Measurements from ENCODE around the gene GSTM1.
"Not testable (repeated sequence)": the region's sequence is repeated elsewhere in the genome, so short reads cannot be mapped to it uniquely, and the experiment has no call there.

GSTM1 gene

DNA sequence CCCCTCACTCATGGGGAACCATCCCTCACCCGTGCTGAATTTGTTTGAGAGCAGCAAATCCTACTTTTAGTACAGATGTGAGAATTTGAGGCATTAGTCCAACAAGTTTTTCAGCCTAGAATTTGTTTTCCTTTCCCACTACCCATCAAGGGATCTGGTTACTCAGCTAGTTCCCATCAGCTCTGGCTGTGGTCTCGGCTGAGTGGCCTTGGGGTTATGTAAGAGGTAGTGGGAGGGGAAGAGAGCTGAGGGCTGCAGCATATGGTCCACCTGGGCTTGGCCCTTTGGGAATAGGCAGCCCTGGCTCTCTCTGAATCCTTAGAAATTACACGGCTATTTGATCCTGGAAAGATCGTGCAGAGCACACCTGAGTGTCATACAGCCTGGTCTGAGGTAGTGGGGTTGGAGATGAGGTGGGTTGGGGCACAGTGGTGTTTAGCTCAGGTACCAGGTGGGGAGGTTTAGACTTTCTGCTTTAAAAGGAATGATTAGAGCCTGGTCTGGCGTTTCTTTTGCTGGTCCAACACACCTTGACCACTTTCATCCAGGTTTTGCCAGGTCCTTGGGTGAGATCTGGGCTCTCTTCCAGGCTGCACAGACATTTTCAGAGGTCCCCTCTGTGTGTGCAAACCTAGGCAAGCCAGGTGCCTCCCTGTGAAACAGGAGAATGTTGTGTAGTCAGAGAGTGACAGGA lies 27.5 kb upstream of the GSTM1 start:
- no peak for FAIRE-seq
- no peak for DNase-seq (ENCODE audit: low spot score)

DNA sequence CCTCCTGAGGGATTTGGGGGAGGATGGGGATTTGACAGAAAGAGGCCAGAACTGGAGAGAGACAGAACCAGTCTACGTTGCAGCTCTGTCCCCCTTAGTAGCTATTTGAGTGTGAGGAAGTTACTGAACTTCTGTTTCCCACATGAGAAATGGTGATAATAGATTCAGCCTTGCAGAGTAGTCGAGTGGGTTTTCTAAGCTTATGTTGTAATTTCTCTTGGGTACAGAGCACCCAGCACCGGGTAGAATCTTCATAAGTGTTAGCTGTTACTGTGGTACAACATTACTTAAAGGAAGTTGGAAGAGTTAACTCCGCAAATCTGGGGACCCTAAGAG lies 27.0 kb upstream of the GSTM1 start:
- not testable (repeated sequence) for FAIRE-seq; DNase-seq (ENCODE audit: low spot score)

DNA sequence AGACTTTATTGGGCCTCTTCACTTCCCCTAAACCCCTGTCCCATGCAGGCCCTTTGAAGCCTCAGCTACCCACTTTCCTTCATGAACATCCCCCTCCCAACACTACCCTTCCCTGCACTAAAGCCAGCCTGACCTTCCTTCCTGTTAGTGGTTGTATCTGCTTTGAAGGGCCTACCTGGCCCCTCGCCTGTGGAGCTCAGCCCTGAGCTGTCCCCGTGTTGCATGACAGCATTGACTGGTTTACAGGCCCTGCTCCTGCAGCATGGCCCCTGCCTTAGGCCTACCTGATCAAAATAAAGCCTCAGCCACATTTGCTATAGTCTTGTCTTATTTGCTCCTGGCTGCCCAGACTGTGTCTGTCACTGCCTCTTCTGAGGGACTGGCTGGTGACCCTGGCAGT lies 26.2 kb upstream of the GSTM1 start:
- FAIRE-seq (no peak), DNase-seq (ENCODE audit: low spot score) (no peak)

DNA sequence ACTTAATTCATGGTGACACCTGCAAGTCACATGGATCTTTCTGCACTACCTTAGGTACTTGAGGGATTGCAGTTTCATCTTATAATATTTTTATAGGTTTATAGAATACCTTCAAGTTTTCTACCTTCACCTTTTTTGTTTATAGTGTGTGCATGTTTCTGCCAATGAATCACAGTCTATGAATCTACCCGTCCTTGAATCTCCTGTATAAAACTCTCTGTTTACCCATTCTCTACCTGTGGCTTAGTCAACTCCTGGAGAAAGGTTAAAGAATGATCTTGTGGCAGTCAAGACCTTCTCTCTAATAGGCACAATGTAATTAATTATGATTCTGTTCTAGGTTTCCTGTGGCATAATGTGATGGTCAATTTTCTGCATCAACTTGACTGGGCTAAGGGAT lies 22.9 kb upstream of the GSTM1 start:
- DNase-seq (ENCODE audit: low spot score) (no peak), FAIRE-seq (no peak)

- FAIRE-seq = no peak
- no peak for DNase-seq (ENCODE audit: low spot score)
Observed at GRCh38 chr1:109667452-109668122, 20.0 kb upstream of the GSTM1 start, which contains the start of gene GSTM2. TSS of gene GSTM2 (plus strand) at chr1:109668057. CDS start at chr1:109668116, 59 bp downstream.

DNA sequence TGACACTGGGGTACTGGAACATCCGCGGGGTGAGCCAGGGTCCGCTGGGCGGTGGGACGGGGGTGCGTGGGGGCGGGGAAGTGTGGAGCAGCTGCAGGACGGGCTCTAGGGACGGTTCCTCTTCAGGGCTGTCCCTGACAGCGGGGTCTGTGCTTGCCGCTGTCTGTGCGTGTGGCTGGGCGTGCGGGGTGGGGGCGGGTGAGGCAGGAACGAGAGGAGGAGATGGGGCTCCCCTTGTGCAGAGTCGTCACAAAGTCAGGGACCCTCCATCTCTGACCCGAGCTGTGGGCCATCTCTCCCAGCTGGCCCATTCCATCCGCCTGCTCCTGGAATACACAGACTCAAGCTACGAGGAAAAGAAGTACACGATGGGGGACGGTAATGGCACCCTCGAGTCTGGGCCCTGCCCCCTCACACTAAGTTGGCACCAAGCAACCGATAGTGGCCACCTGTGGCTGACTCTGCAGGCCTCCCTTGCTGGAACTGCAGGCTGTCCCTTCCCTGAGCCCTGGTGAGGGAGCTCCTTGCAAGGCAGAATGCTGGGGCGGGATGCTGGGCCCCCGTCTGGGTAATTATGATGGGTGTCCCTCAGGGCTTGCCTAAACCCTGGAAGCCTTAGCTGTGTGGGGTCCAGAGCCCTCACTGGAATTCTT lies 19.4 kb upstream of the GSTM1 start:
- no peak for DNase-seq (ENCODE audit: low spot score)
- FAIRE-seq = no peak

DNA sequence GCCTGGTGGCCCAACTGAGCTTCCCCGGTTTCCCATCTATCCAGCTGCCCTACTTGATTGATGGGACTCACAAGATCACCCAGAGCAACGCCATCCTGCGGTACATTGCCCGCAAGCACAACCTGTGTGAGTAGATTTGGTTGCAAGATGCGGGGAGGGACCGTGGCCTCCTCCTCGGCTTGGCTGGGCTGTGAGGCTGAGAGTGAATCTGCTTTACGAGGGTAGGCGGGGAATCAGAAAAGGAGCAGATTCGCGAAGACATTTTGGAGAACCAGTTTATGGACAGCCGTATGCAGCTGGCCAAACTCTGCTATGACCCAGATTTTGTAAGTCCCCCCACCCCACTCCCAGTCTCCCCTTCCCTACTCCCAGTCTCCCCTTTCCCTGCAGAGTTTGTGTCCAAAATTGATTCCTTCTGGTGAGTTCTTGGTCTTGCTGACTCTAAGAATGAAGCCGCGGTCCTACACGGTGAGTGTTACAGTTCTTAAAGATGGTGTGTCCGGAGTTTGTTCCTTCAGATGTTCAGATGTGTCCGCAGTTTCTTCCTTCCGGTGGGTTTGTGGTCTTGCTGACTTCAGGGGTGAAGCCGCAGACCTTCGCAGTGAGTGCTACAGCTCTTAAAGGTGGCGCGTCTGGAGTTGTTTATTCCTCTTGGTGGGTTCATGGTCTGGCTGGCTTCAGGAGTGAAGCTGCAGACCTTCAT lies 18.2 kb upstream of the GSTM1 start:
- no peak for DNase-seq (ENCODE audit: low spot score)
- FAIRE-seq = no peak

- FAIRE-seq; DNase-seq (ENCODE audit: low spot score): not testable (repeated sequence)
Observed at GRCh38 chr1:109669949-109670302, 17.7 kb upstream of the GSTM1 start.

DNA sequence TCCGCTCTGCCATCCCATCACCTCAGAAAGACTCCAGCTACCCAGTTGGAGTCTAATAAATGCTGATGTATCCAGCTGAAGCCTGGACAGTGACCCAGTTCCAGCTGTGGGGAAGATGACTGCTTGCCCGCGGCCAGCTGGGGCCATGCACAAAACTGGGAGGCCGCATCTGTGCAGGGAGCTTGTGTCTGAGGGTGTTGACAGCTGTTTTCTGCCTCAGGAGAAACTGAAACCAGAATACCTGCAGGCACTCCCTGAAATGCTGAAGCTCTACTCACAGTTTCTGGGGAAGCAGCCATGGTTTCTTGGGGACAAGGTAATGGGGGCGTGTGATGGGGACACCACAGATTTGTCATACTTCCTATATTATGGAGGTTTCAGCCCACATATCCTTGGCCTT lies 16.6 kb upstream of the GSTM1 start:
- DNase-seq (ENCODE audit: low spot score) (no peak), FAIRE-seq (no peak)

DNA sequence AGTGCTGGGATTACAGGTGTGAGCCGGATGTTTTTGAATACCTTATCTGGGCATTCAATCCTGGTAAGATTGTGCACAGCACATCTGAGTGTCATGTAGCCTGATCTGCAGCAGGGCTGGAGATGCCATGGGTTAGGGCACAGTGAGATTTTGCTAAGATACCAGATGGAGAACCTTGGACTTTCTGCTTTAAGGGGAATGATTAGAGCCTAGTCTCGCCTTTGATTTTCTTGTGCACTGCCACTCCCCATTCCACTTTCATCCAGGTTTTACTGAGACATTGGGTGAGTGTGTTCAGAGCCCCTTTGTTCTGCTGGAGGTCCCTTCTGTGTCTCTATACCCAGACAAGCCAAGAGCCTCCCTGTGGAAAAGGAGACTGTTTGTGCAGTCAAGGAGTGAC lies 13.8 kb upstream of the GSTM1 start:
- not testable (repeated sequence) for FAIRE-seq; DNase-seq (ENCODE audit: low spot score)

- DNase-seq (ENCODE audit: low spot score); FAIRE-seq: not testable (repeated sequence)
Observed at GRCh38 chr1:109676683-109677381, 10.8 kb upstream of the GSTM1 start.

DNA sequence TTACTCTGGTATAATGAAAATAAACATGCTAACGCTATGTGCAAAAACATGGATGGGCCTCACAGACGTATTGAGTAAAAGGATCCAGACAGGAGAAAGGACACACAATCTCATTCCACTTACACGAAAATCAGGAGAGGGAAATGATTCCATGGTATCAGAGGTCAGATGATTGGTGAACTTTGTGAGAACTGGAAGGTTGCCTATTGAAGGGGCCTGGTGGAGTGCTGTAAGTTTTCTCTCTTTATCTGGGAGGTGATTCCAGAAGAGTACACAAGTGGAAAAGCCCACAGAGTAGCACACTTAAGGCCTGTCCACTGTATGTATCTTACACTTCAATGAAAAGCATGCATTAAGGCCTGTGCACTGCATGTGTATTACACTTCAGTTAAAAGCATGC lies 10.2 kb upstream of the GSTM1 start:
- DNase-seq (ENCODE audit: low spot score) (no peak), FAIRE-seq (no peak)

- FAIRE-seq; DNase-seq (ENCODE audit: low spot score): not testable (repeated sequence)
Observed at GRCh38 chr1:109678637-109679036, 9.0 kb upstream of the GSTM1 start.

DNA sequence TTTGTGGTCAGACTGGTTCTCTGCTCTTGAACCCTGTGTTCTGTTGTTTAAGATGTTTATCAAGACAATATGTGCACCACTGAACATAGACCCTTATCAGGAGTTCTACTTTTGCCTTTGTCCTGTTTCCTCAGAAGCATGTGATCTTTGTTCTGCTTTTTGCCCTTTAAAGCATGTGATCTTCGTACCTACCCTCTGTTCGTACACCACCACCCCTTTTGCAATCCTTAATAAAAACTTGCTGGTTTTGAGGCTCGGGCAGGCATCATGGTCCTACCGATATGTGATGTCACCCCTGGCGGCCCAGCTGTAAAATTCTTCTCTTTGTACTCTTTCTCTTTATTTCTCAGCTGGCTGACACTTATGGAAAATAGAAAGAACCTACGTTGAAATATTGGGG lies 2.8 kb upstream of the GSTM1 start:
- not testable (repeated sequence) for DNase-seq (ENCODE audit: low spot score); FAIRE-seq

DNA sequence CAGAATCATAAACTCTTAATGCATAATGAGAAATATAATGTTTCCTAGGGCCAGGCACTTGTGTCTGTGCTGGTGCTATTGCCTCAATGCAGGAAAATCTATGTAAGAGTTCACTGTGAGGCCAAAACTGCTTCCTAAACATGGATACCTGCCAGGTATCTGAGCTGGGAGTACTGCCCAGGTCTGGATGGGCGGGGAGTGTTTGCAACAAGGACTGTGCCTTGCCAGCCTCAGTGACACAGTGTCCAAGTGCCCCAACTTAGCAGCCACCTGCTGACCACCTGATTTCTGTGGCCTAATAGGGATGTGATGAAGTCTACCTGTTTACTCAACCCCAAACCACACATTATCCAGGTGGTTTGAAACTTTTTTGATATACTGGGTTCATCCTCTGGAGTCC lies 2.2 kb upstream of the GSTM1 start:
- peak; percentile 63 for FAIRE-seq
- not testable (repeated sequence) for DNase-seq (ENCODE audit: low spot score)

GRCh38 chr1:109685890-109686289 lies 1.7 kb upstream of the GSTM1 start:
- FAIRE-seq; DNase-seq (ENCODE audit: low spot score): not testable (repeated sequence)

- not testable (repeated sequence) for FAIRE-seq; DNase-seq (ENCODE audit: low spot score)
Observed at GRCh38 chr1:109687109-109687508, 508 bp upstream of the GSTM1 start.

DNA sequence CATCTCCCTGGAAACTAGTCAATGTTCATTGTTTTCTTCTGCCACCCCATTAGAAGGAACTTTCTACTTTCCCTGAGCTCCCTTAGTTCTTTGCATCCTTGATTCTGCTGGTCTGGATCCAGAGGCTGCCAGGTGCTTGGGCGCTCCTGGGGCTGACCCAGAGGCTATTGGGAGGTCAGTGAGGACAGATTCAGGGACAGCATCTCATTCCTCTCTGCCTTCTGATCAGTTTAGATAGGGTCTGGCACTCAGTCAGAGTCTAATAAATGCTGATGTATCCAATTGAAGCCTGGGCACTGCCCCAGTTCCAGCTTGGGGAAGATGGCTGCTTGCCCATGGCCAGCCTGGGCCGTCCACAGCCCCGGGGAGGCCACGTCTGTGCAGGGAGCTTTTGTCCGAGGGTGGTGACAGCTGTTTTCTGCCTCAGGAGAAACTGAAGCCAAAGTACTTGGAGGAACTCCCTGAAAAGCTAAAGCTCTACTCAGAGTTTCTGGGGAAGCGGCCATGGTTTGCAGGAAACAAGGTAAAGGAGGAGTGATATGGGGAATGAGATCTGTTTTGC lies 2.3 kb downstream of the GSTM1 start:
- DNase-seq (ENCODE audit: low spot score) = no peak
- FAIRE-seq = no peak

DNA sequence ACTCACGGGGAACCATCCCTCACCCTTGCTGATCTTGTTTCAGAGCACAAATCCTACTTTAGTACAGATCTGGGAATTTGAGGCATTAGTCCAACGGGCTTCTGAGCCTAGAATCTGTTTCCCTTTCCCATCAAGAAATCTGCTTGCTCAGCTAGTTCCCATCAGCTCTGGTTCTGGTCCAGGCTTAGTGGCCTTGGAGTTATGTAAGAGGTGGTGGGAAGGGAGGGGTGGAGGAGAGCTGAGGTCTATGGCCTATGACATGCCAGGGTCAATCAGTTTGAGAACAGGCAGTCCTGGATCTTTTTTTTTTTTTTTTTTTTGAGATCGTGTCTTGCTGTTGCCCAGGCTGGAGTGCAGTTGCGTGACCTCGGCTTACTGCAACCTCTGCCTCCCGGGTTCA lies 4.1 kb downstream of the GSTM1 start:
- FAIRE-seq = no peak

DNA sequence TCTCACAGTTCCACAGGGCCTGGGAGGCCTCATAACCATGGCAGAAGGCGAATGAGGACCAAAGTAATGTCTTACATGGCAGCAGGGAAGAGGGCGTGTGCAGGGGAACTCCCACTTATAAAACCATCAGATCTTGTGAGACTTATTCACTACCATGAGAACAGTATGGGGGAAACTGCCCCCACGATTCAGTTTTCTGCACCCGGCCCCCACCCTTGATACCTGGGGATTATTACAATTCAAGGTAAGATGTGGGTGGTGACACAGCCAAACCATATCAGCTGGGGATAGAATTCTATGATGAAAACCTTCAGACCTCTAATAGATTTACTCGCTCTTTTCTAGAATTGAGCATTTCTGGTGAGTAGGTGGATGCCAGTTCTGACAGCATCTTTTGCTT lies 6.8 kb downstream of the GSTM1 start:
- not testable (repeated sequence) for FAIRE-seq; DNase-seq (ENCODE audit: low spot score)

More for the DNA sequence above, 4.1 kb downstream of the GSTM1 start:
- DNase-seq (ENCODE audit: low spot score) = no peak

- FAIRE-seq; DNase-seq (ENCODE audit: low spot score): not testable (repeated sequence)
Observed at GRCh38 chr1:109695138-109695537, 7.5 kb downstream of the GSTM1 start.
